Measurements from ENCODE around the gene PPM1J. TPM values are rescaled to one million over a fixed set of nuclear protein-coding genes. Genes with fewer than 3 reads are reported as not detected.

The PPM1J gene
- total and polyA plus RNA-seq, 2 of the 13 experiments (the other 11 are each of a cell fraction or from before 2014, with no cell fraction given) = 0.07 to 0.22 TPM

DNA sequence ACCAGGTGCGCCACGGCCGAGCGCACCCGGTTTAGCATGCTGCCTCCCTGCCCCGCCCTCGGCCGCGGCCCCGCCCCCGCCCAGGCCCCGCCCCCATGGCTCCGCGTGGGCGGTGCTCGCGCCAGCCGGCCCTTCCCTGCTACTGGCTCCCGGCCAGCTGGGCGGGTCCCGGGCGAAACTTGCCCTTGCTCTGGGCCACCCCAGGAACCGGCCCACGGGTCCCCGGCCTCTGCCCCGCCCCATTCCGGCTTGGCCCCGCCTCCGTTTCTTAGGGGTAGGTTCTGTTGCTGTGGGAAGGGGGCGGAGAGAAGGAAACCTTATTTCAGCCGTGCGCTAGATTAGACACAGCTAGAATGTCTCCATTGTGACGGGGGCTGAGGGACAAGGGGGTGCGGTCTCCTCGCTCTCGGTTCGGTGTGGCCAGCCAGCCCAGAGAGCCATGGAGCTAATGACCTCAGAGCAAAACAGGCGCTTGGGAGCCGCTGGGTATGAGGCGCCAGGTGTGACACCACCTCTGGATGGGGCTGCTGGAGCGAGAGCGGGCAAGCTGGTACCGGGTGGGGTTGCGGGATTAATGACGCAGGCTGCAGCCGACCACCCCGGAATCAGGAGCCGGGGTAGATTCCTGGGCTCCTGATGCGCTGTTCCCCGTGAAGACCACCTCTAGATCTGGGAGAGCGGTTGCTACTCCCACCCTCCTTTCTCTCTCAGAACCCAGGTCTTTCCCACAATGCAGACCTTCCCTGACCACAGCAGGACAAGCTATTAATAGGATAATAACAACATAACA lies at the start of gene PPM1J (continued):
- TF ChIP-seq, protein P1, sequence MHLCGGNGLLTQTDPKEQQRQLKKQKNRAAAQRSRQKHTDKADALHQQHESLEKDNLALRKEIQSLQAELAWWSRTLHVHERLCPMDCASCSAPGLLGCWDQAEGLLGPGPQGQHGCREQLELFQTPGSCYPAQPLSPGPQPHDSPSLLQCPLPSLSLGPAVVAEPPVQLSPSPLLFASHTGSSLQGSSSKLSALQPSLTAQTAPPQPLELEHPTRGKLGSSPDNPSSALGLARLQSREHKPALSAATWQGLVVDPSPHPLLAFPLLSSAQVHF (CRISPR knock-in tag; IDR thresholded peaks at IDR 0.05) = no peak
- TF ChIP-seq, protein P2, sequence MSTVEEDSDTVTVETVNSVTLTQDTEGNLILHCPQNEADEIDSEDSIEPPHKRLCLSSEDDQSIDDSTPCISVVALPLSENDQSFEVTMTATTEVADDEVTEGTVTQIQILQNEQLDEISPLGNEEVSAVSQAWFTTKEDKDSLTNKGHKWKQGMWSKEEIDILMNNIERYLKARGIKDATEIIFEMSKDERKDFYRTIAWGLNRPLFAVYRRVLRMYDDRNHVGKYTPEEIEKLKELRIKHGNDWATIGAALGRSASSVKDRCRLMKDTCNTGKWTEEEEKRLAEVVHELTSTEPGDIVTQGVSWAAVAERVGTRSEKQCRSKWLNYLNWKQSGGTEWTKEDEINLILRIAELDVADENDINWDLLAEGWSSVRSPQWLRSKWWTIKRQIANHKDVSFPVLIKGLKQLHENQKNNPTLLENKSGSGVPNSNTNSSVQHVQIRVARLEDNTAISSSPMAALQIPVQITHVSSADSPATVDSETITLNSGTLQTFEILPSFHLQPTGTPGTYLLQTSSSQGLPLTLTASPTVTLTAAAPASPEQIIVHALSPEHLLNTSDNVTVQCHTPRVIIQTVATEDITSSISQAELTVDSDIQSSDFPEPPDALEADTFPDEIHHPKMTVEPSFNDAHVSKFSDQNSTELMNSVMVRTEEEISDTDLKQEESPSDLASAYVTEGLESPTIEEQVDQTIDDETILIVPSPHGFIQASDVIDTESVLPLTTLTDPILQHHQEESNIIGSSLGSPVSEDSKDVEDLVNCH (CRISPR knock-in tag; IDR thresholded peaks at IDR 0.05) = no peak
- TF ChIP-seq SAP130 (CRISPR knock-in tag; IDR thresholded peaks at IDR 0.05; ENCODE audit: low read depth) (peak; percentile 54), ZNF138 (CRISPR knock-in tag; IDR thresholded peaks at IDR 0.05; ENCODE audit: low read depth) (no peak), HIVEP1 (CRISPR knock-in tag; IDR thresholded peaks at IDR 0.05) (peak; percentile 31; the same call in 1 of the 2 replicates), BORCS8-MEF2B (CRISPR knock-in tag; IDR thresholded peaks at IDR 0.05) (0 out of 2 replicates have a peak, but pooled peaks have one; percentile 4), SIN3A (IDR thresholded peaks at IDR 0.05; ENCODE audit: borderline replicate concordance, low read depth, low read length) (peak; percentile 57; the same call in 1 of the 2 replicates), FOXC1 (CRISPR knock-in tag; IDR thresholded peaks at IDR 0.05; ENCODE audit: borderline replicate concordance) (peak; percentile 62; the same call in 1 of the 2 replicates), GABPB1 (CRISPR knock-in tag; IDR thresholded peaks at IDR 0.05) (peak; percentile 25; the same call in 1 of the 2 replicates), ZNF335 (CRISPR knock-in tag; IDR thresholded peaks at IDR 0.05) (no peak), LCORL (IDR thresholded peaks at IDR 0.05) (no peak), LCORL (CRISPR knock-in tag; IDR thresholded peaks at IDR 0.05) (peak; percentile 51; the same call in 1 of the 2 replicates), CBX5 (CRISPR knock-in tag; IDR thresholded peaks at IDR 0.05; ENCODE audit: borderline replicate concordance) (no peak), NFYB (CRISPR knock-in tag; IDR thresholded peaks at IDR 0.05) (no peak), FOXK1 (CRISPR knock-in tag; IDR thresholded peaks at IDR 0.05; ENCODE audit: borderline replicate concordance, low read depth) (0 out of 2 replicates have a peak, but pooled peaks have one; percentile 15), TBX3 (IDR thresholded peaks at IDR 0.05; ENCODE audit: borderline replicate concordance) (no peak), ZNF83 (CRISPR knock-in tag; IDR thresholded peaks at IDR 0.05; ENCODE audit: borderline replicate concordance) (no peak)
- TF ChIP-seq, protein P3, sequence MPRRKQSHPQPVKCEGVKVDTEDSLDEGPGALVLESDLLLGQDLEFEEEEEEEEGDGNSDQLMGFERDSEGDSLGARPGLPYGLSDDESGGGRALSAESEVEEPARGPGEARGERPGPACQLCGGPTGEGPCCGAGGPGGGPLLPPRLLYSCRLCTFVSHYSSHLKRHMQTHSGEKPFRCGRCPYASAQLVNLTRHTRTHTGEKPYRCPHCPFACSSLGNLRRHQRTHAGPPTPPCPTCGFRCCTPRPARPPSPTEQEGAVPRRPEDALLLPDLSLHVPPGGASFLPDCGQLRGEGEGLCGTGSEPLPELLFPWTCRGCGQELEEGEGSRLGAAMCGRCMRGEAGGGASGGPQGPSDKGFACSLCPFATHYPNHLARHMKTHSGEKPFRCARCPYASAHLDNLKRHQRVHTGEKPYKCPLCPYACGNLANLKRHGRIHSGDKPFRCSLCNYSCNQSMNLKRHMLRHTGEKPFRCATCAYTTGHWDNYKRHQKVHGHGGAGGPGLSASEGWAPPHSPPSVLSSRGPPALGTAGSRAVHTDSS (CRISPR knock-in tag; conservative IDR thresholded peaks at IDR 0.05) = 0 out of 2 replicates have a peak, but pooled peaks have one; percentile 26
- TF ChIP-seq, protein P4, sequence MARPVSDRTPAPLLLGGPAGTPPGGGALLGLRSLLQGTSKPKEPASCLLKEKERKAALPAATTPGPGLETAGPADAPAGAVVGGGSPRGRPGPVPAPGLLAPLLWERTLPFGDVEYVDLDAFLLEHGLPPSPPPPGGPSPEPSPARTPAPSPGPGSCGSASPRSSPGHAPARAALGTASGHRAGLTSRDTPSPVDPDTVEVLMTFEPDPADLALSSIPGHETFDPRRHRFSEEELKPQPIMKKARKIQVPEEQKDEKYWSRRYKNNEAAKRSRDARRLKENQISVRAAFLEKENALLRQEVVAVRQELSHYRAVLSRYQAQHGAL (CRISPR knock-in tag; IDR thresholded peaks at IDR 0.05; ENCODE audit: not compliant biosample characterization) = no peak
- TF ChIP-seq, protein P5, sequence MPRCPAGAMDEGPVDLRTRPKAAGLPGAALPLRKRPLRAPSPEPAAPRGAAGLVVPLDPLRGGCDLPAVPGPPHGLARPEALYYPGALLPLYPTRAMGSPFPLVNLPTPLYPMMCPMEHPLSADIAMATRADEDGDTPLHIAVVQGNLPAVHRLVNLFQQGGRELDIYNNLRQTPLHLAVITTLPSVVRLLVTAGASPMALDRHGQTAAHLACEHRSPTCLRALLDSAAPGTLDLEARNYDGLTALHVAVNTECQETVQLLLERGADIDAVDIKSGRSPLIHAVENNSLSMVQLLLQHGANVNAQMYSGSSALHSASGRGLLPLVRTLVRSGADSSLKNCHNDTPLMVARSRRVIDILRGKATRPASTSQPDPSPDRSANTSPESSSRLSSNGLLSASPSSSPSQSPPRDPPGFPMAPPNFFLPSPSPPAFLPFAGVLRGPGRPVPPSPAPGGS (CRISPR knock-in tag; IDR thresholded peaks at IDR 0.05) = 0 out of 2 replicates have a peak, but pooled peaks have one; percentile 16
- TF ChIP-seq, protein P6, sequence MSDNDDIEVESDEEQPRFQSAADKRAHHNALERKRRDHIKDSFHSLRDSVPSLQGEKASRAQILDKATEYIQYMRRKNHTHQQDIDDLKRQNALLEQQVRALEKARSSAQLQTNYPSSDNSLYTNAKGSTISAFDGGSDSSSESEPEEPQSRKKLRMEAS (IDR thresholded peaks at IDR 0.05) = peak; percentile 39; the same call in 1 of the 2 replicates

Measured in HepG2 (cell line).